ENCODE data around the gene FOXL2NB. TPM values are rescaled to one million over a fixed set of nuclear protein-coding genes. Genes with fewer than 3 reads are reported as not detected.

The FOXL2NB gene
- total RNA-seq, 1 experiment from 2014 or later = 0.31 TPM

- H4K20me1 ChIP-seq (ENCODE audit: control insufficient read depth, insufficient read depth, insufficient read length) = no peaks in the 10 kb centered on the region
- TF ChIP-seq CTCF (conservative IDR thresholded peaks at IDR 0.05) = no peak
- no peak overlapping the region for H3K4me3 Mint-ChIP-seq
- no peaks in the 10 kb centered on the region for H3K23me2 ChIP-seq (ENCODE audit: insufficient read length, low read depth, low read length, poor library complexity, severe bottlenecking)
- no peaks in the 10 kb centered on the region for H3K9me3 Mint-ChIP-seq
- DNase-seq = no peak
- no peak overlapping the region for H2BK12ac ChIP-seq (ENCODE audit: insufficient read length, low read depth, low read length)
- H3K36me3 Mint-ChIP-seq (ENCODE audit: insufficient read depth in 1 of 3, low read depth in 3 of 3) = no peaks in the 10 kb centered on the region
- no peaks in the 10 kb centered on the region for H3K4me1 ChIP-seq (ENCODE audit: insufficient read depth, low read length)
- H3K27me3 Mint-ChIP-seq (ENCODE audit: low read depth) = peaks cover 12% of the 10 kb centered on the region
- WGBS (ENCODE audit: extremely low coverage, insufficient read length, low lambda C conversion rate) = no CpG with 5 or more reads among the region's 5 CpGs
- H2BK120ac ChIP-seq (ENCODE audit: low read depth, low read length, poor library complexity, severe bottlenecking) = no peak overlapping the region
- H3K9ac ChIP-seq (ENCODE audit: extremely low read depth, insufficient read length, low read length) = no peak overlapping the region
- no peak overlapping the region for H2BK5ac ChIP-seq (ENCODE audit: insufficient read length, low read length)
- H3K14ac ChIP-seq (ENCODE audit: insufficient read depth, low read length) = no peak overlapping the region
- H3K4me2 ChIP-seq (ENCODE audit: insufficient read depth, insufficient read length, low read length) = no peak overlapping the region
- peak overlapping the region in 1 of 3 experiments; percentile 8; a peak in 1 of 7 replicates for H3K27ac Mint-ChIP-seq
- no peaks in the 10 kb centered on the region for H3K4me1 Mint-ChIP-seq
- no peaks in the 10 kb centered on the region for H3K9me3 ChIP-seq (ENCODE audit: control insufficient read depth, low read depth, low read length)
- no peaks in the 10 kb centered on the region for H3K79me1 ChIP-seq (ENCODE audit: insufficient read depth, low read depth, low read length, poor library complexity, severe bottlenecking)
- H3K23ac ChIP-seq (ENCODE audit: insufficient read length, low read depth, low read length) = no peak overlapping the region
- H2BK15ac ChIP-seq (ENCODE audit: low read depth, low read length) = no peak overlapping the region
- no peaks in the 10 kb centered on the region for H3K79me2 ChIP-seq (ENCODE audit: insufficient read depth, low read length)
- no peak overlapping the region for H3K56ac ChIP-seq (ENCODE audit: insufficient read length, low read depth, low read length)
- H2AK5ac ChIP-seq (ENCODE audit: insufficient read length, low read length) = no peak overlapping the region
- H2BK20ac ChIP-seq (ENCODE audit: low read depth, low read length, poor library complexity, severe bottlenecking) = no peak overlapping the region
- no peak overlapping the region for H3K4ac ChIP-seq (ENCODE audit: low read depth, low read length)
- no peak overlapping the region for H3K18ac ChIP-seq (ENCODE audit: insufficient read length, low read depth, low read length)
- no peak overlapping the region for H4K8ac ChIP-seq (replicated peaks; ENCODE audit: insufficient read length, low read depth, low read length)
- no peak overlapping the region for H3T11ph ChIP-seq (ENCODE audit: low read length)
- H2AFZ ChIP-seq (ENCODE audit: low read length) = no peak overlapping the region
- H4K91ac ChIP-seq (ENCODE audit: insufficient read length, low read depth, low read length) = no peak overlapping the region
- no peaks in the 10 kb centered on the region for H3K27me3 ChIP-seq (ENCODE audit: insufficient read depth, low read length)
- H3K27ac ChIP-seq (ENCODE audit: insufficient read length, low read depth, low read length) = no peak overlapping the region
- no peak overlapping the region for H4K5ac ChIP-seq (ENCODE audit: insufficient read length, low read depth, low read length)
Measured at GRCh38 chr3:138974462-138974861, 27.4 kb downstream of the FOXL2NB start.
